Hepatocyte (in vitro differentiated cells): ENCODE results near the gene MACC1. TPM values are rescaled to one million over a fixed set of nuclear protein-coding genes. Genes with fewer than 3 reads are reported as not detected.

Experiments used
- DNase-seq: peaks from one replicate; pipeline ENCODE4 v3.0.0-alpha.2; 2016; ENCODE audit warnings: low spot score
- H2AFZ ChIP-seq: fragments of 200-600 bp; sonication (generic); 2 replicates; pipeline ENCODE4 v1.6.0; 2016; ENCODE audit warnings: antibody characterized with exemption, mild to moderate bottlenecking
- H3K27ac ChIP-seq: fragments of 200-600 bp; sonication (generic); 2 replicates; pipeline ENCODE4 v1.5.1; 2016; ENCODE audit warnings: mild to moderate bottlenecking
- H3K27me3 ChIP-seq: fragments of 200-600 bp; sonication (generic); 2 replicates; pipeline ENCODE4 v1.6.1; 2016
- H3K36me3 ChIP-seq: fragments of 200-600 bp; sonication (generic); replicated peaks from 2 replicates; pipeline ENCODE4 v1.5.1; 2016; ENCODE audit warnings: low read depth; ENCODE audit not compliant: insufficient read depth
- H3K4me1 ChIP-seq: fragments of 200-600 bp; sonication (generic); 2 replicates; pipeline ENCODE4 v1.5.1; 2016; ENCODE audit warnings: mild to moderate bottlenecking, moderate library complexity; ENCODE audit not compliant: insufficient read depth
- H3K4me2 ChIP-seq: fragments of 200-600 bp; sonication (generic); 2 replicates; pipeline ENCODE4 v1.6.0; 2016
- H3K4me3 ChIP-seq: fragments of 200-600 bp; sonication (generic); 2 replicates; pipeline ENCODE4 v1.5.1; 2016; ENCODE audit warnings: mild to moderate bottlenecking
- H3K79me2 ChIP-seq: fragments of 200-600 bp; sonication (generic); 2 replicates; pipeline ENCODE4 v1.6.0; 2017; ENCODE audit warnings: mild to moderate bottlenecking
- H3K9me2 ChIP-seq: fragments of 200-600 bp; sonication (generic); replicated peaks from 2 replicates; pipeline ENCODE4 v1.6.0; 2017; ENCODE audit warnings: mild to moderate bottlenecking; ENCODE audit not compliant: insufficient read depth
- H3K9me3 ChIP-seq: fragments of 200-600 bp; sonication (generic); 2 replicates; pipeline ENCODE4 v1.5.1; 2016; ENCODE audit warnings: low read depth, mild to moderate bottlenecking
- H4K20me1 ChIP-seq: fragments of 200-600 bp; sonication (generic); 2 replicates; pipeline ENCODE4 v1.6.0; 2016; ENCODE audit warnings: mild to moderate bottlenecking; ENCODE audit not compliant: insufficient read depth, poor library complexity, severe bottlenecking
- EZH2 ChIP-seq: fragments of 200-600 bp; sonication (generic); IDR thresholded peaks from 2 replicates; pipeline ENCODE4 v1.6.1; 2016; ENCODE audit warnings: antibody characterized with exemption, mild to moderate bottlenecking, borderline replicate concordance
- EZH2phosphoT487 ChIP-seq: fragments of 200-600 bp; sonication (generic); IDR thresholded peaks from one replicate; pipeline ENCODE4 v1.6.1; 2018; ENCODE audit warnings: antibody characterized with exemption, mild to moderate bottlenecking, low read depth, moderate library complexity; ENCODE audit not compliant: unreplicated experiment, severe bottlenecking
- WGBS: methylation state at CpG from one replicate; pipeline ENCODE4 v1.1.6; 2016; ENCODE audit warnings: low lambda C conversion rate; ENCODE audit errors: missing lambda C conversion rate; 5-methylcytosine and 5-hydroxymethylcytosine counted together
- polyA plus RNA-seq: library from polyadenylated mRNA; unstranded; fragments of >200 nt; fragmentation: Nextera tagmentation; extraction: Ambion mirVana; gene quantifications from 2 replicates; pipeline ENCODE4 v1.2.1, GENCODE V29; 2016
- total RNA-seq: library from RNA; depleted of rRNA; stranded (reverse); fragments of >200 nt; gene quantifications from 2 replicates; pipeline ENCODE4 v1.2.3, GENCODE V29; 2014
- TF ChIP-seq, protein P1 (sequence below): fragments of 200-600 bp; sonication (generic); IDR thresholded peaks from 2 replicates; pipeline ENCODE4 v1.5.1; 2016; ENCODE audit warnings: antibody characterized with exemption, mild to moderate bottlenecking; ENCODE audit not compliant: poor library complexity

MACC1 gene
- total and polyA plus RNA-seq, 2 experiments from 2014 or later: 6.9 to 46.0 TPM

- Histone ChIP-seq H3K79me2 (no peaks in the 10 kb centered on the region), H4K20me1 (no peaks in the 10 kb centered on the region), H2AFZ (no peak overlapping the region), H3K9me3 (no peaks in the 10 kb centered on the region), H3K27me3 (no peaks in the 10 kb centered on the region), H3K4me1 (no peaks in the 10 kb centered on the region), H3K4me2 (no peak overlapping the region), H3K4me3 (no peak overlapping the region), H3K27ac (no peak overlapping the region), H3K36me3 (no peaks in the 10 kb centered on the region), H3K9me2 (no peaks in the 10 kb centered on the region)
- no peak for DNase-seq
- TF ChIP-seq, protein P1, sequence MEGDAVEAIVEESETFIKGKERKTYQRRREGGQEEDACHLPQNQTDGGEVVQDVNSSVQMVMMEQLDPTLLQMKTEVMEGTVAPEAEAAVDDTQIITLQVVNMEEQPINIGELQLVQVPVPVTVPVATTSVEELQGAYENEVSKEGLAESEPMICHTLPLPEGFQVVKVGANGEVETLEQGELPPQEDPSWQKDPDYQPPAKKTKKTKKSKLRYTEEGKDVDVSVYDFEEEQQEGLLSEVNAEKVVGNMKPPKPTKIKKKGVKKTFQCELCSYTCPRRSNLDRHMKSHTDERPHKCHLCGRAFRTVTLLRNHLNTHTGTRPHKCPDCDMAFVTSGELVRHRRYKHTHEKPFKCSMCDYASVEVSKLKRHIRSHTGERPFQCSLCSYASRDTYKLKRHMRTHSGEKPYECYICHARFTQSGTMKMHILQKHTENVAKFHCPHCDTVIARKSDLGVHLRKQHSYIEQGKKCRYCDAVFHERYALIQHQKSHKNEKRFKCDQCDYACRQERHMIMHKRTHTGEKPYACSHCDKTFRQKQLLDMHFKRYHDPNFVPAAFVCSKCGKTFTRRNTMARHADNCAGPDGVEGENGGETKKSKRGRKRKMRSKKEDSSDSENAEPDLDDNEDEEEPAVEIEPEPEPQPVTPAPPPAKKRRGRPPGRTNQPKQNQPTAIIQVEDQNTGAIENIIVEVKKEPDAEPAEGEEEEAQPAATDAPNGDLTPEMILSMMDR: no peak
- TF ChIP-seq EZH2 (no peak), EZH2phosphoT487 (no peak)
Observed at GRCh38 chr7:20257212-20257611, 40.0 kb upstream of the MACC1 start.

DNA sequence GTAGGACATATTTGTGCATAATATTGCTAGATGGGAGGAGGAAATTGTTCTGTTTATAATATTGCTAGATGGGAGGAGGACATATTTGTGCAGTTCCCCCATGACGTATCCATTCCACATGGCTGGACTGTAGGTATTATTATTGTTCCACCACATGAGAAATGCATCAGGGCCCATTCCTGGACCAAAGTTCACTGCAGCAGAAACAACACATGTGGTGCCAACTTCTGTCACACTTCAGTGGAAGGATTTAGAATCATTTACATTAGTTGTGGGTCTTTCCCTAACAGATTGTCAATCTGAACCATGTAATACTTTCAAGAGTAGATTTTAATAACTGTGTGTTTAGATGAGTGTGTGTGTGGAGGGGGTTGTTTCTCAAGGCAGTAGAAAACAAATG is 32.7 kb upstream of the MACC1 start:
- H2AFZ ChIP-seq: no peak overlapping the region
- no peak overlapping the region for H3K4me2 ChIP-seq
- H3K9me3 ChIP-seq: no peaks in the 10 kb centered on the region
- no peak for TF ChIP-seq EZH2phosphoT487
- no peak for TF ChIP-seq EZH2
- TF ChIP-seq, protein P1: no peak
- DNase-seq: no peak
- H3K27ac ChIP-seq: no peak overlapping the region
- H3K27me3 ChIP-seq: no peaks in the 10 kb centered on the region
- no peaks in the 10 kb centered on the region for H4K20me1 ChIP-seq
- no peaks in the 10 kb centered on the region for H3K79me2 ChIP-seq
- no peak overlapping the region for H3K4me3 ChIP-seq
- H3K4me1 ChIP-seq: no peaks in the 10 kb centered on the region
- H3K9me2 ChIP-seq: no peaks in the 10 kb centered on the region
- H3K36me3 ChIP-seq: no peaks in the 10 kb centered on the region
- WGBS: 95% methylated on average over 1 of the region's 1 CpG

DNA sequence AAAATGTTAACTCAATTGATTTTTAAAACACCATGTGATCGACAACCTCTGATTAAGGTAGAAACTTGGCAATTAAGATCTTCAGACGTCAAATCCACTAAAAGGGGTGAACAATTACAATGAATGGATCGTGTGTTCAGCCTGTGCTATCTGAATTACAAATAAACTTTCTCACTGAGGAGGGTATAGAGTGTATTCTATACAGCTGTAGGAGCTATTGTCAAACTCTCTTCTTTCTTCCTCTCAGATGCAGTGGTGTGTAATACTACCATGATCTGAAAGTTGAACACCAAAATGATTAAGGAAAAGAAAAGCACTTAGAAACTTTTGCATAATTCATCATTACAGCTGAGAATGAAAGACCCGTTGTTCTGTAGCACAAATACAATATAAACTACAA is 32.2 kb upstream of the MACC1 start:
- Histone ChIP-seq H3K79me2 (no peaks in the 10 kb centered on the region), H2AFZ (no peak overlapping the region), H3K27ac (no peak overlapping the region), H3K4me1 (peaks cover 3% of the 10 kb centered on the region), H3K4me3 (no peak overlapping the region), H3K36me3 (no peaks in the 10 kb centered on the region), H3K4me2 (no peak overlapping the region), H3K27me3 (no peaks in the 10 kb centered on the region), H3K9me2 (no peaks in the 10 kb centered on the region), H4K20me1 (no peaks in the 10 kb centered on the region), H3K9me3 (no peaks in the 10 kb centered on the region)
- TF ChIP-seq, protein P1: no peak
- no peak for TF ChIP-seq EZH2
- TF ChIP-seq EZH2phosphoT487: no peak
- no peak for DNase-seq
- 84% methylated on average over 4 of the region's 4 CpGs for WGBS

DNA sequence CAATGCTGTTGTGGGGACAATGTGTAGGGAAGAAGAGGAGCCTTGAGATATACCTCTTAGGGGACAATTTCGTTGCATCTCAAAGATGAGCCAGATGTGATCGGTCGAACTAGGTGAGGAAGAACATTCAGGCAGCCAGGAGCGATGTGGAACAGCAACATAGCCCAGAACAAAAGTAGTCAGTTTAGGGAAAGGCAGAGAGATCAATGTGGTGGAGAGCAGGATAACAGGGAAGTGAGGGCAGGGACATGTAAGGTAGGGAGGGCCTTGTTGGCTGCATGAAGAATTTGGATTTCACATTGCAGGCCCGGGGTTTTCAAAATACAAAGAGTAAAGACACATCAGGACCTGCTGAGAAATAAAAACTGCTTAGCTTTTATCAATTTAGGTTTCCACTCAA is 29.1 kb upstream of the MACC1 start:
- Histone ChIP-seq H3K36me3 (no peaks in the 10 kb centered on the region), H3K9me3 (no peaks in the 10 kb centered on the region), H3K4me2 (no peak overlapping the region), H2AFZ (no peak overlapping the region), H3K9me2 (no peaks in the 10 kb centered on the region), H3K4me3 (no peak overlapping the region), H3K27me3 (no peaks in the 10 kb centered on the region), H3K79me2 (no peaks in the 10 kb centered on the region), H4K20me1 (no peaks in the 10 kb centered on the region), H3K27ac (no peak overlapping the region), H3K4me1 (peaks cover 7% of the 10 kb centered on the region)
- TF ChIP-seq, protein P1: no peak
- TF ChIP-seq EZH2 (no peak), EZH2phosphoT487 (no peak)
- DNase-seq: no peak
- WGBS: 91% methylated on average over 5 of the region's 5 CpGs
